Stimulated activated naive B cell treated with anti-CD40 and anti-IgM and Interleukin-4, amounts not matched to agents 10 μg/mL and 1 μg/mL and 100 μg/mL, for 72 hours (primary cell): ENCODE results near the gene SLC2A11.
A peak's percentile ranks its signal among the peaks of the same experiment; 100 is the strongest.
"Not testable (repeated sequence)": the region's sequence is repeated elsewhere in the genome, so short reads cannot be mapped to it uniquely, and the experiment has no call there.

ENCODE experiments used
- ATAC-seq, 2 donors: fragments of 150-1000 bp; cut with Tn5 transposase; replicated peaks; 2 replicates each; pipeline ENCODE4 v1.10.0; 2021; ENCODE audit warnings: moderate library complexity in 1 of 2
- DNase-seq: peaks from one replicate; pipeline ENCODE4 v3.0.0; 2021
- H3K27ac Mint-ChIP-seq: one replicate; pipeline ENCODE4 v1.8.0; 2022; ENCODE audit warnings: mild to moderate bottlenecking, mixed read lengths
- H3K27me3 Mint-ChIP-seq, 2 donors: one replicate each; pipeline ENCODE4 v1.8.0; 2022; ENCODE audit warnings: mixed read lengths in 2 of 2
- H3K36me3 Mint-ChIP-seq, 2 donors: one replicate each; pipeline ENCODE4 v1.8.0; 2022; ENCODE audit warnings: mixed read lengths in 2 of 2, mild to moderate bottlenecking in 1 of 2
- H3K4me1 Mint-ChIP-seq, 2 donors: one replicate each; pipeline ENCODE4 v1.8.0; 2022; ENCODE audit warnings: mixed read lengths in 2 of 2, mild to moderate bottlenecking in 1 of 2
- H3K4me3 Mint-ChIP-seq, 2 donors: one replicate each; pipeline ENCODE4 v1.8.0; 2022; ENCODE audit warnings: mild to moderate bottlenecking in 2 of 2, mixed read lengths in 2 of 2, moderate library complexity in 1 of 2
- H3K9me3 Mint-ChIP-seq, 2 donors: one replicate each; pipeline ENCODE4 v1.8.0; 2022; ENCODE audit warnings: mixed read lengths in 2 of 2, mild to moderate bottlenecking in 1 of 2

The SLC2A11 gene

DNA sequence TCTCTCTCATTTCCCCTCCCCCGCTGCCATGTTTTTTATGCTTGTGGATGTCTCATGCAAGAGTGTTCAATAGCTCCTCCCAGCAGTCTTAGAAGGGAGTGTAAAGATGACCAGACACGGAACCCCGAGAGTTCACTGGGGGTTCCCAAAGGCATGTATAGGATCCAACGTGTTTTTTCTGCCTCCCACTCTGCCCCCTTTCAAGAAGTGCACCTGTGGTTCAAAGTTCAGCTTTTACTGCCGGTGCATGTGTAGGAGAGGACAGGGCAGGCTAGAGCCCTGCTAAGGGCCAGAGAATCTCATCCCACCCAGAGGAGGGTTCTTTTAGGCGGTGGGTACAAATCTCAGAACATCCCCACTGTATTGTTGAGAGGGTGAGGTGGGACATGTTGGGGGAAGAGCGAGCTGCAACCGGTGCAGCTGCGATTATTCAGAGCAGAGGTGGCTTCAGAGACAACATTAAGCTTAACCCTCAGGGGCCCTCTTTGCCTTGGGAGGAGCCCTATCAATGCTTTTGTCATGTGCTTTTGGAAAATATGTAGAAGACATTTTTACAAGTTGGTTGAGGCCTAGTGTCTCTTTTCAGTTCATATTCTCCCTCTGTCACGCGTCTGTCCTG lies 51.0 kb downstream of the SLC2A11 start:
- peak overlapping the region in 1 of 2 donors; percentile 19 for H3K4me3 Mint-ChIP-seq
- no peaks in the 10 kb centered on the region for H3K9me3 Mint-ChIP-seq
- peaks cover 7 to 42% of the 10 kb centered on the region in 2 donors for H3K4me1 Mint-ChIP-seq
- H3K27ac Mint-ChIP-seq: no peak overlapping the region
- ATAC-seq: no peak
- H3K27me3 Mint-ChIP-seq: no peaks in the 10 kb centered on the region
- DNase-seq: no peak
- H3K36me3 Mint-ChIP-seq: peaks cover 11 to 22% of the 10 kb centered on the region in 2 donors

DNA sequence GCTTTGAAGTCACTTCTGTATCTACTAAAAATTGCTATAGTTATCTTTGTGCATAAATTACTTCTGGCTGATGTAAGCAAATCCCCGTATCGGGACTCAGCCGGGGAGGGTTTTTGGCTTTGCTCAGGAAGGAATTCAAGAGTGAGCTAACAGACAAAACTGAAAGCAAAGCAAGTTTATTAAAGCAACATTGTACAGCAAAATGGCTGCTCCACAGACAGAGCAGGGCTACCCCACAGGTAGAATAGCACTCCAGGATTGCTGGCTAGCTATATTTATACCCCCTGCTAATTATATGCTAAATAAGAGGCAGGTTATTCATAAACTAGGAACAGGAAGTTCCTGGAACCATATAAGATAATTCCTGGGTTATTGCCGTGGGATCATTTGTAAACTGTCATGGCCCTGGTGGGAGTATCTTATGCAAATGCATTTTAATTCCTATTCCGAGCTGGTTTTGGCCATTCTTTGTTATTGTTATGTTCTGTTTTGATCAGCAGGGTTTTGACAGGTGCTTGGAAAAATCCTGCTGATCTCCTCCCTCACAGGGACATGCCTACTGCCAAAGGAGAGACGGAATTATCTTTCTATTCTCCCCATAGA lies 51.7 kb downstream of the SLC2A11 start:
- Mint-ChIP-seq H3K4me1 (peaks cover 8 to 41% of the 10 kb centered on the region in 2 donors), H3K4me3 (no peak overlapping the region), H3K27me3 (no peaks in the 10 kb centered on the region), H3K27ac (no peak overlapping the region), H3K9me3 (no peaks in the 10 kb centered on the region), H3K36me3 (peaks cover 11 to 19% of the 10 kb centered on the region in 2 donors)
- DNase-seq (no peak), ATAC-seq (no peak)

DNA sequence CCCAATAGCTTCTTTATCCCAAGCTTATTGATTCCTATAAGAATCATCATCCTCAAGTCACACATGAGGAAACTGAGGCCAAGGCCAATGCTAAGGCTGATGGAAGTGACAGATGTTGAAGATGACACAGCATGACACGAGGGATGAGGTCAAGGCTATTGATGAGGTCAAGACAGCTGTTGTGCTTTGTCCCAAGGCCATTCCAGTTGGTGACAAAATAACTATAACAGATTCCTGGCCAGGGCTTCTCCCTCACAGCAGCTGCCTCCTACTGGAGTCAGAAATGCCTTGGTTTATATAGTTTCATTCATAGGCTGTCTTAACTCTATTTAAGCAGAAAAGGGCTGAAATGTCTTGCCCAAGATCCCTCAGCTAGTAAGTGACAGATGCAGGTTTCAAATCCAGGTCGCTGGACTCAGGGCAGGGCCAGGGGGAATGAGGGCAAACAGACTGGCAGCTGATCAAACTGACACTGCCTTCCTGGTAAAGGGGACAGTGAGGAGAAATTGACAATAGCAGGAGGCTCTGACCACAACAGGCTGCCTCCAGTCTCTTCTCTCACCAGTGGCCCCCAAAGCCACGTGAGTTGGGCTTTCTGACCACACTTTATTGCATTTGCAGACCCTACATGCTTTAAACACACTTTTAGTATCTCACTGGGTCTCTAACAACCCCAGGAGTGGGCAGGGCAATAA lies 53.0 kb downstream of the SLC2A11 start:
- peaks cover 19 to 41% of the 10 kb centered on the region in 2 donors for H3K4me1 Mint-ChIP-seq
- ATAC-seq (no peak), DNase-seq (no peak)
- peaks cover 11 to 19% of the 10 kb centered on the region in 2 donors for H3K36me3 Mint-ChIP-seq
- no peak overlapping the region for H3K4me3 Mint-ChIP-seq
- H3K9me3 Mint-ChIP-seq: no peaks in the 10 kb centered on the region
- no peak overlapping the region for H3K27ac Mint-ChIP-seq
- H3K27me3 Mint-ChIP-seq: no peaks in the 10 kb centered on the region

DNA sequence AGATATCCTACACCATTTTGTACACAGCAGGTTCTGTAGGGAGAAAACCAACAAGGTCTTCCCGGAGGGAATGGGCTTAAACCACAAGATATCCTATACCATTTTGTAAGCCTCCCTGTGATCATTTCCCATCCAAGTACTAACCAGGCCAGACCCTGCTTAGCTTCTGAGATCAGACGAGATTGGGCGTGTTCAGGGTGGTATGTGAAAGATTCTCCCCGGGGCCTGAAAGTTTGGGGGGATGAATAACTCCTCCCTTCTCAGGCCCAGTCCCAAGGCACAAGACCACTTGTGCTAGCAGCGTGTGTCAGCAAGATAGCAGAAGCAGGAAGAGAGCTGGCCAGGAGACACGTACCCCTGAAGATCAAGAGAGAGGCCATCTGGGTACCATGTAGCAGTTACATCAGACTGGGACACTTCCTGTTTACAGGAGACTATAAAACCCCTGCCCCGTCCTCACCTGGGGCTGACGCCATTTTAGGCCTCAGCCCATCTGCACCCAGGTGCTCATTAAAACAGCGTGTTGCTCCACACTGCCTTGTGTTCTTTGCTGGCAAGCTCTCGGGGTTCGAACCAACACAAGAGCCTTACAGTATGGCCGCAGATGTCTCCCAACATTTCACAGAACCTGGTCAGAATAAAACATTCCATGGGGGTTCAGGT lies 53.8 kb downstream of the SLC2A11 start:
- DNase-seq (no peak), ATAC-seq (no peak)
- H3K4me3 Mint-ChIP-seq: no peak overlapping the region
- no peaks in the 10 kb centered on the region for H3K27me3 Mint-ChIP-seq
- peaks cover 11 to 24% of the 10 kb centered on the region in 2 donors for H3K36me3 Mint-ChIP-seq
- no peaks in the 10 kb centered on the region for H3K9me3 Mint-ChIP-seq
- peaks cover 19 to 46% of the 10 kb centered on the region in 2 donors for H3K4me1 Mint-ChIP-seq
- no peak overlapping the region for H3K27ac Mint-ChIP-seq

DNA sequence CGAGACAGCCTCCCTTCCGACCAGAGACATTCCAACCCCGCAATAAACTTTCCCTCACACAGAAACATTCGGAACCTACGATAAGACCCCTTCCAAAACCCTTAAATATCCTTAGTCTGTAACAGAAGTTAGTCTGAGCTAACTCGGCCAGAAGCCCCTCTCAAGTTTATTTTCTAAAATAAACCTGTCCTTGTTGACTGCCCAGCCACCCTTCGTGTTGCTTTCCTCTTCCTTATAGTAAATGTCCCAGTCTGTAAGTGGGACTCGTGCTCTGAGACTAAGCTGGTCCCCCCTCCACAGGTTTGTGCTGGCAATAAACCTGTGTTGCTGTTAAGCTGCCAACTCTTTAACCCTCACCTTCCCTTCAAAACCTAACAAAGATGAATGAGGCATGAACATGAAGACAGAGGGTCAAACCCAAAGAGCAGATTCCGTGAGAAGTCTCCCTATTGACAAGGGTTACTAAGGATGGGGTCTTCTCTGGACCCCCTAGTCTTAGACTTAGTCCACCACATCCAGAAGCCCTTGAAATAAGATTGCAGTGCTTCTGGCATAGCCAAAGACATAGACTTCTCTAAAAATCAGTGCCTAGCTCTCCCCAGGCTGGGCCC lies 54.7 kb downstream of the SLC2A11 start:
- Mint-ChIP-seq H3K4me3 (no peak overlapping the region), H3K27ac (no peak overlapping the region), H3K4me1 (peaks cover 19 to 50% of the 10 kb centered on the region in 2 donors)

DNA sequence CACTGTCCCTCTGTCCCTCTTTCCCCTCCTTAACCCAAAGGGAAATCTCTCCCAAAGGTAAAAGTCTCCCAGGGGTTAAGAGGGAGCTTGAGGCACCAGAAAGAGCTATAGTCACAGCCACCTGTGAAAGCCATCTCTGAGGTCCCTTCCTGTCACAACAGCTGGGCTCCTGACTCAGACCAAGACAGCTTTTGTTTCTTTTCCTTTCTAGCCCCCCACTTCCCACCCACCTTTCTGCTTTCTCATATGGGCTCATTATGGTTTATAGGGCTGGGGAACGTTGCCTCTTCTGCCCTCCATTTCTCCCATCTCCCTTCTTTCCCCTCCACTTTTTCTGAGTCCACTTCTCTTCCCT lies 55.6 kb downstream of the SLC2A11 start:
- Mint-ChIP-seq H3K36me3 (peaks cover 11 to 28% of the 10 kb centered on the region in 2 donors), H3K9me3 (no peaks in the 10 kb centered on the region), H3K4me1 (peaks cover 19 to 50% of the 10 kb centered on the region in 2 donors), H3K4me3 (peak overlapping the region; percentile 91 to 95), H3K27ac (peak overlapping the region; percentile 98), H3K27me3 (no peaks in the 10 kb centered on the region)
- ATAC-seq (peak; percentile 19 to 21), DNase-seq (no peak)

More for the DNA sequence above, 54.7 kb downstream of the SLC2A11 start:
- ATAC-seq (no peak), DNase-seq (no peak)
- no peaks in the 10 kb centered on the region for H3K27me3 Mint-ChIP-seq
- peaks cover 11 to 28% of the 10 kb centered on the region in 2 donors for H3K36me3 Mint-ChIP-seq
- H3K9me3 Mint-ChIP-seq: no peaks in the 10 kb centered on the region

DNA sequence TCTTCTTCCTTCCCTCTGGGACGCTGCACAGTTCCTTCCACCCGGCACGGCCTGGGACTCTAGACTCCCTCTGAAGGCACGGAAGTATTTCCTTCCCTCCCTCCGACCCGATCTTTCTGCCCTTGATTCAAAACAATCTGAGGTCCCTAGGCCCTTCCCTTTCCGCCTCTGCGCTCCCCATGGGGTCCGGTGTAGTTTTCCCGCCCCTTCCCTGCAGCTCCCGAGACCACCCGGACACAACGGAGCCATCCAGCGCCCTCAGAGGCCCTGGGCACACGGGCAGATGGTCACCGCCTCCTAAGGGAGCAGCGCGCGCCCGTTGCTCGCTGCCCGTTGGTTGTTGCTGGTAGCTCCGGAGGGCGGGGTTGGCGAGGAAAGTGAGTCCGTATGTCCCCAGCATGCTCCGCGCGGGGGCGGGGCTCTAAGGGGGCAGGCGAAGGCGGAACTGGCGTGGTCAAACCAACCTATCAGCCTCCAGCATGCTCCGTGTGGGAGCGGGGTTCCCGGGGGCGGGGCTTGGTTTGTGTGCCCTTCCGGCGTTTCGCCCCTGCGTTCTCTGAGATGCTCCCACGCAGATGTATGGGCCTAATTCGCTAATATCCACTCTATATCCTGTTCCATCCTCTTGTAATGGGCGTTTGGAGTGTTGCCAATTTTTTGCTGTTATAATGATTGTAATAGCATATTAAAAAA lies 56.1 kb downstream of the SLC2A11 start:
- DNase-seq (peak; percentile 99), ATAC-seq (peak; percentile 96 to 99)
- peaks cover 19 to 50% of the 10 kb centered on the region in 2 donors for H3K4me1 Mint-ChIP-seq
- H3K36me3 Mint-ChIP-seq: peaks cover 8 to 24% of the 10 kb centered on the region in 2 donors
- H3K27ac Mint-ChIP-seq: peak overlapping the region; percentile 98
- no peaks in the 10 kb centered on the region for H3K9me3 Mint-ChIP-seq
- H3K4me3 Mint-ChIP-seq: peak overlapping the region; percentile 91 to 95
- H3K27me3 Mint-ChIP-seq: no peaks in the 10 kb centered on the region

DNA sequence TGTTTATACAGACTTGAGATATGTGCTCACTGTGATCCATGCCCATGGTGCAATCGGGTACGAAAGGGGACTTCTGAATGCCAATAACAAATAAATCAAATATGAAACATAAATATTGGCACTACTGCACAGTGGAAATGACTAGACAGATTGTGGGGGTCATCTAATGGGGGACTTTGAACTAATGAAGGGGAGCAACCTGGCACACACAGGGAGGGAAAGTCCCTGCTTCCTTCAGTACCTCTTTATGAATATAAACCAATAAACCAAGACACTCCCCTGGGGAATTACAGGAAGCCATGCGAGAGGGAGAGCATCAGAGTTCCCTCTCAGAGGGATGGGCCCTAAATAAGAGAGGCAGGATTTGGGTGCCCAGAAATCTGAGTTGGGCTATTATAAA lies 57.6 kb downstream of the SLC2A11 start:
- no peaks in the 10 kb centered on the region for H3K27me3 Mint-ChIP-seq
- ATAC-seq (peak; percentile 47 to 50), DNase-seq (peak; percentile 20)
- H3K36me3 Mint-ChIP-seq: peaks cover 4 to 25% of the 10 kb centered on the region in 2 donors
- no peaks in the 10 kb centered on the region for H3K9me3 Mint-ChIP-seq
- H3K27ac Mint-ChIP-seq: peak overlapping the region; percentile 83
- peak overlapping the region in 1 of 2 donors; percentile 50 for H3K4me3 Mint-ChIP-seq
- peaks cover 19 to 50% of the 10 kb centered on the region in 2 donors for H3K4me1 Mint-ChIP-seq

DNA sequence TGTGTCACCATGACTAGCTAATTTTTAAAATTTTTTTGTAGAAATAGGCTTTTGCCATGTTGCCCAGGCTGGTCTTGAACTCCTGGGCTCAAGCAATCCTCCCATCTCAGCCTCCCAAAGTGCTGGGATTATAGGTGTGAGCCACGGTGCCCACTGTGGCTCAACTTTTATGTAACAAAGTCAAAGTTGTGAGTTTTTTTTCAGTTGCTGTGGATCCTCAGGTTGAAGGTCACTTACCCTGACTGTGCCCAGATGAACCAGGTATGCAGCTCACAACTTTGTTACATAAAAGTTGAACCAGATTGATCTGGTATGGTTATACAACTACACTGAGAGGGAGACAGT lies 62.6 kb downstream of the SLC2A11 start:
- peaks cover 13 to 53% of the 10 kb centered on the region in 2 donors for H3K36me3 Mint-ChIP-seq
- not testable (repeated sequence) for H3K4me3 Mint-ChIP-seq, ATAC-seq, H3K27ac Mint-ChIP-seq, DNase-seq, H3K27me3 Mint-ChIP-seq, H3K9me3 Mint-ChIP-seq
- peaks cover 4 to 16% of the 10 kb centered on the region in 2 donors for H3K4me1 Mint-ChIP-seq

DNA sequence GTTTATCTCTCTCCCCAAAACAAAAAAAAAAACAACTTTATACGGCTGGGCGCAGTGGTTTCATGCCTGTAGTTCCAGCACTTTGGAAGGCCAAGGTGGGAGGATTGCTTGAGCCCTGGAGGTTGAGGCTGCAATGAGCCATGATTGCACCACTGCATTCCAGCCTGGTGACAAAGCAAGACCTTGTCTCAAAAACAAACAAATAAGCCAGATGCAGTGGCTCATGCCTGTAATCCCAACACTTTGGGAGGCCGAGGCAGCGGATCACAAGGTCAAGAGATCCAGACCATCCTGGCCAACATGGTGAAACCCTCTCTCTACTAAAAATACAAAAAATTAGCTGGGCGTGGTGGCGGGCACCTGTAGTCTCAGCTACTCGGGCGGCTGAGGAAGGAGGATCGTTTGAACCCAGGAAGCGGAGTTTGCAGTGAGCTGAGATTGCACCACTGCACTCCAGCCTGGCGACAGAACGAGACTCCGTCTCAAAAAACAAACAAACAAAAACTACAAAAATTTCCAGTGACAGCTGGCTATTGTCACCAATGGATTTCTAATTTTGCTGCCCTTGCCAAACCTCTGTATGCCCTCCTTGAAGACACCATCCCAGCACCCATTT lies 64.0 kb downstream of the SLC2A11 start:
- not testable (repeated sequence) for H3K4me1 Mint-ChIP-seq, H3K9me3 Mint-ChIP-seq, DNase-seq, H3K27me3 Mint-ChIP-seq, ATAC-seq, H3K4me3 Mint-ChIP-seq, H3K27ac Mint-ChIP-seq
- H3K36me3 Mint-ChIP-seq: peaks cover 24 to 55% of the 10 kb centered on the region in 2 donors

DNA sequence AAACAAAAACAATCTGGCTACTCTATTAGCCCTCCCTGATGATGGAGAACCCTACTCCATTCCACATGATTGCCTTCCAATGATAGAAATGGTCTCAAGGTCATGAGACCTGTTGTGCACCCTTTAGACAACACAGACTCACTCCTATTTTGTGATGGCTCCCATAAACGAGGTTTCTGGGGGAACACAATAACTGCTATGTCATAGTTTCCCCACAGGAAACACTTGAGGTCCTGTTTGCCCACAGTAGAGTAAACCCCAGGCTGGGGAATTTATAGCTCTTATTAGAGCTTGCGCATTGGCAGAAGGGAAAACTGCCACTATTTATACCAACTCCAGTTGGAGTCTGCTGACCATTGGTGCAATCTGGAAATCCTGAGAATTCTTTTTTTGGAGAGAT lies 65.2 kb downstream of the SLC2A11 start:
- Mint-ChIP-seq H3K9me3 (peaks cover 5% of the 10 kb centered on the region in 2 donors), H3K4me1 (peaks cover 0 to 5% of the 10 kb centered on the region in 2 donors), H3K36me3 (peaks cover 35 to 64% of the 10 kb centered on the region in 2 donors), H3K27ac (no peak overlapping the region), H3K27me3 (no peaks in the 10 kb centered on the region), H3K4me3 (no peak overlapping the region)
- no peak for ATAC-seq
- DNase-seq: no peak

DNA sequence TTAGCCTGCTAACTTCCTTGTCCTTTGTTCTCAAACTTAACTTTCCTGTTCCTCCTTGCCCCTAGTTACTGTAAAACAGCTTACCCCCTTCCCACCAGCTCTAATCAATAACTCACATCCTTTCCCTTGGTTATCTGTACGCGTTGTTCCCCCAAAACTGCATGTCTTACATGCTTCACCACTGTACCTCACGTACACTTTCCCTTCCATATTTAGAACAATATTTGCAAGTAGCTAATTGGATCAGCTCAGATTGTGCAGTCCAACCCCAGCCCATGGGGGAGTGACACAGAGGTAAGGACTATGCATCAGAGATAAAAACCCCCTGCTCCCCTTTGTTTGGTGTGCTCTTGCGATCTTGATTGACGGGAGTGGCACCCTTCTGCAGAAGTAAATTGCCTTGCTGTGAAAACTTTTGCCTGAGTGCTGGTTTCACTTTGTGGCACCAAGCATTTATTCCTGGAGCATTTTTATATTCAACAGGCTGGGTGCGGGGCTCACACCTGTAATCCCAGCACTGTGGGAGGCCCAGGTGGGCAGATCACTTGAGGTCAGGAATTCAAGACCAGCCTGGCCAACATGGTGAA lies 67.4 kb downstream of the SLC2A11 start:
- Mint-ChIP-seq H3K27ac (no peak overlapping the region), H3K9me3 (peaks cover 5% of the 10 kb centered on the region in 2 donors), H3K27me3 (no peaks in the 10 kb centered on the region), H3K4me3 (no peak overlapping the region), H3K36me3 (peaks cover 41 to 67% of the 10 kb centered on the region in 2 donors), H3K4me1 (peaks cover 6 to 15% of the 10 kb centered on the region in 2 donors)
- ATAC-seq: no peak
- no peak for DNase-seq

DNA sequence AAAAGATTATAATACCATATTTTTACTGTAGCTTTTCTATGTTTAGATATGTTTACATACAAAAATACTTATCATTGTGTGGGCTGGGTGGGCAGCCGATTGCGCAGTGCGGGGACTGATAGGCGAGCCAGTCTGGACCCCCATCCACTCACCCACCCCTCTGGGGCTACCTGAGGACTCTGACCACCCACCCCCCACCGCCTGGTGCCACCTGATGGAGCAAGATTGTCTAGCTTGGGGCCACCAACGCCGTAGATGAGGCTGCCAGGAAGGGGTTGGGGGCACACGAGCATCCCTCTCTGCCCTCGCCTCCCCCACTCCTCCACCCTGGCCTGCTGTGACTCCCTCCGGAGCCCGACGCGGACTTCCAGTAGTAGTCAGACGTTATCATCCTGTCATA lies 68.9 kb downstream of the SLC2A11 start:
- H3K27ac Mint-ChIP-seq: no peak overlapping the region
- no peaks in the 10 kb centered on the region for H3K27me3 Mint-ChIP-seq
- H3K36me3 Mint-ChIP-seq: peaks cover 47 to 67% of the 10 kb centered on the region in 2 donors
- H3K4me1 Mint-ChIP-seq: peaks cover 6 to 15% of the 10 kb centered on the region in 2 donors
- no peak for DNase-seq
- no peak for ATAC-seq
- H3K9me3 Mint-ChIP-seq: peaks cover 5 to 10% of the 10 kb centered on the region in 2 donors
- H3K4me3 Mint-ChIP-seq: no peak overlapping the region
